Duodenal mucosa (tissue), 2 donors: ENCODE data around the gene LMF2.
"Not testable (repeated sequence)": the region's sequence is repeated elsewhere in the genome, so short reads cannot be mapped to it uniquely, and the experiment has no call there.

ENCODE experiments used
- H3K27ac ChIP-seq: one replicate; pipeline ENCODE4 v1.7.0; 2013; ENCODE audit warnings: low read depth, low read length
- H3K27me3 ChIP-seq, 2 donors: one replicate each; pipeline ENCODE4 v1.7.0; 2013; ENCODE audit warnings: low read length in 2 of 2, control low read depth in 1 of 2; ENCODE audit not compliant: insufficient read depth in 2 of 2, control insufficient read depth in 1 of 2
- H3K36me3 ChIP-seq, 2 donors: one replicate each; pipeline ENCODE4 v1.7.0; 2013; ENCODE audit warnings: low read length in 2 of 2, control low read depth in 1 of 2; ENCODE audit not compliant: insufficient read depth in 2 of 2, control insufficient read depth in 1 of 2
- H3K4me1 ChIP-seq, 2 donors: one replicate each; pipeline ENCODE4 v1.7.0; 2013; ENCODE audit warnings: low read length in 2 of 2, control low read depth in 1 of 2; ENCODE audit not compliant: insufficient read depth in 2 of 2, control insufficient read depth in 1 of 2
- H3K4me3 ChIP-seq, 2 donors: one replicate each; pipeline ENCODE4 v1.7.0; 2013; ENCODE audit warnings: low read length in 2 of 2, low read depth in 1 of 2
- H3K9ac ChIP-seq, 2 donors: one replicate each; pipeline ENCODE4 v1.7.0; 2013; ENCODE audit warnings: low read length in 2 of 2, low read depth in 1 of 2
- H3K9me3 ChIP-seq, 2 donors: one replicate each; pipeline ENCODE4 v1.7.0; 2013; ENCODE audit warnings: low read length in 2 of 2, control low read depth in 1 of 2; ENCODE audit not compliant: control insufficient read depth in 1 of 2

Gene LMF2

DNA sequence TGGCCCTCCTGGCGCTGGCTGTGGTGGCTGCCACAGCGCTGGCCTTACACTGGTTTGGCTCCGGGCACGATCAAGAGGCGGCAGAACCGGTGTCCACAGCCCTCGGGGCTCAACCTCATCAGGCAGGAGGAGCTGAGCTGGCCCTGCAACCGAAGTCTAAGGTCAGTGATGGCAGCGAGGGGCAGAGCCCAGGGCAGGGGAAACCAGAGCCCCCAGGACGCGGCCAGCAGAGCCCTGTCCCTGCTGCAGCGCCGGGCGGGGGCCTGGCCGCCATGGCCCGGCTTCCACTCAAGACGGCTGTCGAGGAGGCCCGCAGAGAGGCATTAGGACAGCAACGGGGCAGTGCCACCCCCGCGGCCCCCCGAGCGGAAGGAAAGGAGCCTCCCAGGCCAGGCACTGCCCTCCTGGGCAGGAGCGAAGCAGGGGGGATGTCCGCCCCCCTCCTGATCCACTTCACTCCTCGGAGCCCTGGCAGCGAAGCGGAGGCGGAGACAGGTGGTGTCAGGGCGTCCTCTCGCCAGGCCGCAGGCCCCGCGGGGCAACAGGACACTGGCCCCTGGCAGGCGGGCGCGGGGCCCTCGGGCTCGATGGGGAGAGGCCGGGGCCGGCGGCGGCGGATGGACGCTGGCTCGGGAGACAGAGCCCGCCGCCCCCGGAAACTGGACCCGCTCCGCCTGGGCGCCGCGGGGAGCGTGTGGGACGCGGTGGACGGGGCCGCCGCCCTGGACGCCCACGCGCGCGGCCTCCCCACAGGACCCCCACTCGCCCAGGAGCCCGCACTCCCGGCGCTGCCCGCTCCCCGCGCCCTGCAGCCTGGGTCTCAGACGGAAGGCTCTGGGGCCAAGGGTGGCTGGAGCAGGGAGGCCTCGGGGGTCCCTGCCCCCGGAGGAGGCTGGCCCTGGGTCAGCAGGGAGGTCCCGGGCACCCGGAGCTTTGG is 39.1 kb upstream of the LMF2 start:
- Histone ChIP-seq H3K27me3 (peaks cover 0 to 6% of the 10 kb centered on the region in 2 donors), H3K4me3 (no peak overlapping the region), H3K27ac (no peak overlapping the region), H3K9me3 (no peaks in the 10 kb centered on the region), H3K9ac (no peak overlapping the region), H3K36me3 (no peaks in the 10 kb centered on the region), H3K4me1 (peaks cover 19 to 24% of the 10 kb centered on the region in 2 donors)

GRCh38 chr22:50545522-50546325 is 38.2 kb upstream of the LMF2 start, which contains the start of gene KLHDC7B:
KLHDC7B (plus strand) TSS chr22:50545899; CDS start chr22:50546244, 345 bp downstream.
- peak within 1 kb of the TSS; percentile 12 to 44 for H3K9ac ChIP-seq
- H3K9me3 ChIP-seq, result no peaks in the 10 kb centered on the region
- peaks cover 23 to 24% of the 10 kb centered on the region in 2 donors for H3K4me1 ChIP-seq
- H3K27ac ChIP-seq, result peak within 1 kb of the TSS; percentile 39
- peaks cover 0 to 6% of the 10 kb centered on the region in 2 donors for H3K27me3 ChIP-seq
- H3K36me3 ChIP-seq, result no peaks in the 10 kb centered on the region
- peak within 1 kb of the TSS in 1 of 2 donors; percentile 12 for H3K4me3 ChIP-seq

DNA sequence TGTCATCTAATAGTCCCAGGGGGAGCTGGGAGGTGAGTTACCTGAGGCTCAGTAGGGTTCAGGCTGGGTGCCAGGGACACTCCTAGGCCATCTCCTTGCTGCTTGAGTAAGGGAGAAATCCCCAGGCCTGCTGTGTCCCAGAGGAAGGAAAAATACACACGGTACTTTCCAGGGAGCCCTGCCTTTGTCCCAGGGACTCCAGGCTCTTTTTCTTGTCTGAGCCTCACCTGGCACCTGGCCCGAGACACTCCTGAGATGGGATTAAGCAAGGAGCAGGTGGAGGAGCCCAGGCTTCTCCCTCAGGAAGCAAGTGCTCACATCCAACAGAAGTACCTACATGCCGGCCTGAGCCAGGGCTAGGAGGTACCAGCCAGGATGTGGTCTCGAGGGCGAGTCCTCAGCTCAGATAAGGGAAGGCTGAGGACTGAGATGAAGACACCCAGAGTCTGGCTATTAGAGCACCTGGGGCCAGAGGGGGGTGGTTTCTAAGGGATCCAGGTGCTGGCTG is 37.3 kb upstream of the LMF2 start:
- Histone ChIP-seq H3K27ac (peak overlapping the region; percentile 39), H3K27me3 (peaks cover 0 to 6% of the 10 kb centered on the region in 2 donors), H3K9ac (peak overlapping the region; percentile 12 to 44), H3K36me3 (no peaks in the 10 kb centered on the region), H3K9me3 (no peaks in the 10 kb centered on the region), H3K4me1 (peaks cover 27 to 29% of the 10 kb centered on the region in 2 donors), H3K4me3 (peak overlapping the region; percentile 12 to 40)

DNA sequence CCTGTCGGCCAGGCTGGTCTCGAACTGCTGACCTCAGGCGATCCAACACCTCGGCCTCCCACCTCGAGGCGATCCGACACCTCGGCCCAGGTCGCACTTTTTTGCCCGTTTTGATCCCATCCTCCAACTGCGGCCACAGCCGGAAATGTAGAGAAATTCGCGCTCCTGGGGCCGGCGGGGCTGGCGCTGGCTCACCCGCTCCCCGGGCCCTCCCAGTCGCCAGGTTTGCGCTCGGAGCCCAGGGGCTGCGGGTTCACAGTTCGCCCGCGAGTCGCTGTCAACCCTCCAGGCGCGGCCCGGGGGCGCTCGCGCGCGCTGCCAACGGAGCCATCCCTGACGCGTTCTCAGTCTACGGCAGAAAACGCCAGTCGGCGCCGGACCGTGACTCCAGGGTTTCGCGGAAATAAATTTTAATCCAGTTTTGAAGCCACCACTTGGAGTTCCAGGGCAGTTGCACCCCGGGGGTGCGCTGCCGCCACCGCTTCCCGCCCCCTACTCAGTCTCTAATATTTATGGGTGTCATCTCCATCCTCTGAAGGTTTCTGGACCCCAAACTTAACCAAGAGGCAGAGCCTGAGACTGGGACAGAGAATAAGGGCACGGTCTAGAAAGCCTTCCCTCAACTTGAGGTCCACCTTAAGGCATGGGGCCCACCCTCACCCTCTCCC is 36.7 kb upstream of the LMF2 start:
- H3K4me1 ChIP-seq, result peaks cover 29 to 32% of the 10 kb centered on the region in 2 donors
- peaks cover 0 to 5% of the 10 kb centered on the region in 2 donors for H3K27me3 ChIP-seq

GRCh38 chr22:50542416-50542927 is 35.0 kb upstream of the LMF2 start:
- H3K27me3 ChIP-seq, result peaks cover 0 to under 1% of the 10 kb centered on the region in 2 donors
- no peaks in the 10 kb centered on the region for H3K9me3 ChIP-seq
- H3K36me3 ChIP-seq, result no peaks in the 10 kb centered on the region
- no peak overlapping the region for H3K4me3 ChIP-seq
- H3K27ac ChIP-seq, result peak overlapping the region; percentile 13
- H3K9ac ChIP-seq, result no peak overlapping the region
- peaks cover 32 to 42% of the 10 kb centered on the region in 2 donors for H3K4me1 ChIP-seq

More for the DNA sequence above, 36.7 kb upstream of the LMF2 start:
- Histone ChIP-seq H3K27ac (peak overlapping the region; percentile 66), H3K4me3 (peak overlapping the region; percentile 12 to 40), H3K36me3 (no peaks in the 10 kb centered on the region), H3K9me3 (no peaks in the 10 kb centered on the region), H3K9ac (peak overlapping the region; percentile 12 to 44)

DNA sequence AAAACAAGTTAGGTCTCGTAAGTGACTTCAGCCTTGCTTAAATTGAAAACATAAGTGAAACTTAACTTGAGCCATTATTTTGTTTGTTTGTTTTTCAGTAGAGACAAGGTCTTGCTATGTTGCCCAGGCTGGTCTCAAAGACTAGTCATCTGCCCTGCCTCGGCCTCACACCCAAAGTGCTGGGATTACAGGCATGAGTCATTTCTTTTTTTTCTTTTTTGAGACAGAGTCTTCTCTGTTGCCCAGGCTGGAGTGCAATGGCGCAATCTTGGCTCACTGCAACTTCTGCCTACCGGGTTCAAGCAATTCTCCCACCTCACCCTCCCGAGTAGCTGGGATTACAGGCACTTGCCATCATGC is 34.1 kb upstream of the LMF2 start:
- H3K9ac ChIP-seq, H3K9me3 ChIP-seq, H3K27me3 ChIP-seq, H3K36me3 ChIP-seq: not testable (repeated sequence)
- H3K4me1 ChIP-seq, result peaks cover 32 to 42% of the 10 kb centered on the region in 2 donors
- H3K27ac ChIP-seq, result peak overlapping the region; percentile 51
- H3K4me3 ChIP-seq, result peak overlapping the region in 1 of 2 donors; percentile 21

DNA sequence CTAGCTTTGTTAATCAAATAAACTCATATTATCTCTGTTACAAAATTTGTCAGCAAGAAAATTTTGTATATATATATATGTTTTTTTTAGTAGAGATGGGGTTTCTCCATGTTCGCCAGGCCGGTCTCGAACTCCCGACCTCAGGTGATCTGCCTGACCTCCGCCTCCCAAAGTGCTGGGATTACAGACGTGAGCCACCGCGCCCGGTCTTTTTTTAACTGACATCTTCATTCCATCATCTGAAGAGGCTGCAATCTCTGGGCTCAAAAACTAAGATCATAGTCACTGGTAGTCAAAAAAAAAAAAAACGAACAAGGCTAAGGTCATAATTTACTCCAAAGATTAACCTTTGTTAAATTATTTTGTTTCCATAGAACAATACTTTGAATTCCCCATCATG is 32.9 kb upstream of the LMF2 start:
- Histone ChIP-seq H3K4me3 (no peak overlapping the region), H3K27ac (no peak overlapping the region), H3K27me3 (no peaks in the 10 kb centered on the region), H3K36me3 (no peaks in the 10 kb centered on the region), H3K9ac (peak overlapping the region in 1 of 2 donors; percentile 69), H3K9me3 (no peaks in the 10 kb centered on the region), H3K4me1 (peaks cover 32 to 39% of the 10 kb centered on the region in 2 donors)

- Histone ChIP-seq H3K4me3 (no peak overlapping the region), H3K4me1 (peaks cover 22 to 28% of the 10 kb centered on the region in 2 donors), H3K9me3 (no peaks in the 10 kb centered on the region), H3K27ac (peak overlapping the region; percentile 85), H3K36me3 (no peaks in the 10 kb centered on the region), H3K9ac (no peak overlapping the region), H3K27me3 (no peaks in the 10 kb centered on the region)
These were observed 30.3 kb upstream of the LMF2 start for GRCh38 chr22:50537765-50538164.

DNA sequence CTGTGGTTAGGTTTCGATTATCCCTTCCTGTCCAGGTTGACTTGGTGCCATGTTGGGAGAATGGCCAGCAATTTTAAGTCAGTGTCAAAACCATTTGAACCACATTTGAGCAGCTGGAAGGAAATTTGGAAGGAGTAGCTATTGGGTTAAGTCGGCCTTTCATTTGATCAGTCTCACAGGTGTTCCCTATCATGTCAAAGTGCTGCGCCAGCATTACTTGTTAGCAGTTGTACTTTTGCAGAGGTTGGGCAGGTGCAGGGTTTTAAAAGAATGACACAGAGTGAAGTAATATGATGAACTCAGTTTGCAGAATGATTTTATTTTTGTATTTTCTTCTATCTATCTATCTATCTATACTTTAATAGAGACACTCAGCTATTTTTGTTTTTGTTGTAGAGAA is 28.7 kb upstream of the LMF2 start:
- H3K9me3 ChIP-seq, result no peaks in the 10 kb centered on the region
- no peaks in the 10 kb centered on the region for H3K27me3 ChIP-seq
- no peak overlapping the region for H3K27ac ChIP-seq
- no peak overlapping the region for H3K4me3 ChIP-seq
- peaks cover 22 to 27% of the 10 kb centered on the region in 2 donors for H3K4me1 ChIP-seq
- H3K9ac ChIP-seq, result no peak overlapping the region
- H3K36me3 ChIP-seq, result no peaks in the 10 kb centered on the region
